HUES48 (cell line): Measurements from ENCODE around the gene DCST2.

Experiments used
- H3K27ac ChIP-seq: one replicate; pipeline ENCODE4 v1.7.0; 2013; ENCODE audit warnings: low read depth, low read length, inconsistent platforms
- H3K27me3 ChIP-seq: 2 replicates; pipeline ENCODE4 v1.6.1; 2013; ENCODE audit warnings: mild to moderate bottlenecking, low read length; ENCODE audit not compliant: control insufficient read depth, insufficient read depth
- H3K36me3 ChIP-seq: 2 replicates; pipeline ENCODE4 v1.6.1; 2013; ENCODE audit warnings: low read length; ENCODE audit not compliant: control insufficient read depth, insufficient read depth
- H3K4me1 ChIP-seq: 2 replicates; pipeline ENCODE4 v1.6.1; 2013; ENCODE audit warnings: mild to moderate bottlenecking, low read length; ENCODE audit not compliant: control insufficient read depth, insufficient read depth
- H3K4me3 ChIP-seq: 2 replicates; pipeline ENCODE4 v1.5.1; 2013; ENCODE audit warnings: mild to moderate bottlenecking, low read depth, low read length
- H3K9ac ChIP-seq: 2 replicates; pipeline ENCODE4 v1.6.1; 2013; ENCODE audit warnings: mild to moderate bottlenecking, low read depth, low read length, moderate library complexity
- H3K9me3 ChIP-seq: 2 replicates; pipeline ENCODE4 v1.6.1; 2013; ENCODE audit warnings: low read length; ENCODE audit not compliant: control insufficient read depth, insufficient read depth

DCST2 gene

GRCh38 chr1:155066777-155067176 is 33.2 kb upstream of the DCST2 start:
- Histone ChIP-seq H3K9ac (no peak overlapping the region), H3K9me3 (no peaks in the 10 kb centered on the region), H3K27me3 (peaks cover 14% of the 10 kb centered on the region; the same call in 1 of the 2 replicates), H3K27ac (no peak overlapping the region), H3K36me3 (peaks cover 25% of the 10 kb centered on the region), H3K4me3 (no peak overlapping the region), H3K4me1 (peaks cover 18% of the 10 kb centered on the region)

GRCh38 chr1:155064832-155065429 is 31.4 kb upstream of the DCST2 start:
- Histone ChIP-seq H3K9ac (no peak overlapping the region), H3K27ac (peak overlapping the region; percentile 64), H3K36me3 (peaks cover 25% of the 10 kb centered on the region), H3K4me3 (peak overlapping the region; percentile 94), H3K9me3 (no peaks in the 10 kb centered on the region), H3K27me3 (peaks cover 5% of the 10 kb centered on the region; the same call in 1 of the 2 replicates), H3K4me1 (peaks cover 16% of the 10 kb centered on the region)

- Histone ChIP-seq H3K9ac (peak overlapping the region; percentile 77), H3K4me3 (peak overlapping the region; percentile 94), H3K36me3 (peaks cover 22% of the 10 kb centered on the region), H3K27me3 (peaks cover 5% of the 10 kb centered on the region; the same call in 1 of the 2 replicates), H3K4me1 (peaks cover 16% of the 10 kb centered on the region), H3K27ac (peak overlapping the region; percentile 95), H3K9me3 (no peaks in the 10 kb centered on the region)
These were observed 30.7 kb upstream of the DCST2 start for GRCh38 chr1:155064111-155064831.

GRCh38 chr1:155063550-155064110 is 30.0 kb upstream of the DCST2 start, which contains the start of gene EFNA4:
Gene EFNA4, plus strand, starts transcription at chr1:155063740. Its CDS starts 84 bp downstream, at chr1:155063824.
- H3K36me3 ChIP-seq: peaks cover 16% of the 10 kb centered on the region
- peaks cover 16% of the 10 kb centered on the region for H3K4me1 ChIP-seq
- H3K27ac ChIP-seq: peak within 1 kb of the TSS; percentile 95
- H3K9ac ChIP-seq: peak within 1 kb of the TSS; percentile 77
- peak within 1 kb of the TSS; percentile 94 for H3K4me3 ChIP-seq
- peaks cover 5% of the 10 kb centered on the region; the same call in 1 of the 2 replicates for H3K27me3 ChIP-seq
- no peaks in the 10 kb centered on the region for H3K9me3 ChIP-seq

- Histone ChIP-seq H3K9me3 (no peaks in the 10 kb centered on the region), H3K4me3 (peak overlapping the region; percentile 94), H3K27me3 (peaks cover 5% of the 10 kb centered on the region; the same call in 1 of the 2 replicates), H3K36me3 (peaks cover 15% of the 10 kb centered on the region), H3K4me1 (peaks cover 16% of the 10 kb centered on the region), H3K27ac (peak overlapping the region; percentile 20), H3K9ac (no peak overlapping the region)
These were observed 29.3 kb upstream of the DCST2 start for GRCh38 chr1:155062702-155063411.

GRCh38 chr1:155062151-155062686 is 28.6 kb upstream of the DCST2 start:
- Histone ChIP-seq H3K4me3 (peak overlapping the region; percentile 94), H3K36me3 (peaks cover 17% of the 10 kb centered on the region; the same call in 1 of the 2 replicates), H3K4me1 (peaks cover 16% of the 10 kb centered on the region), H3K27me3 (peaks cover 5% of the 10 kb centered on the region; the same call in 1 of the 2 replicates), H3K9me3 (no peaks in the 10 kb centered on the region), H3K9ac (no peak overlapping the region), H3K27ac (peak overlapping the region; percentile 20)

- Histone ChIP-seq H3K4me3 (peak overlapping the region; percentile 43; the same call in 1 of the 2 replicates), H3K4me1 (peaks cover 16% of the 10 kb centered on the region), H3K27ac (no peak overlapping the region), H3K36me3 (peaks cover 13% of the 10 kb centered on the region; the same call in 1 of the 2 replicates), H3K27me3 (peaks cover 5% of the 10 kb centered on the region; the same call in 1 of the 2 replicates), H3K9me3 (no peaks in the 10 kb centered on the region), H3K9ac (no peak overlapping the region)
These were observed 28.0 kb upstream of the DCST2 start for GRCh38 chr1:155061381-155062150.

- peaks cover 13% of the 10 kb centered on the region; the same call in 1 of the 2 replicates for H3K36me3 ChIP-seq
- no peak overlapping the region for H3K27ac ChIP-seq
- no peak overlapping the region for H3K9ac ChIP-seq
- H3K27me3 ChIP-seq: peaks cover 5% of the 10 kb centered on the region; the same call in 1 of the 2 replicates
- H3K4me1 ChIP-seq: peaks cover 16% of the 10 kb centered on the region
- no peak overlapping the region for H3K4me3 ChIP-seq
- H3K9me3 ChIP-seq: no peaks in the 10 kb centered on the region
These were observed 27.2 kb upstream of the DCST2 start for GRCh38 chr1:155060736-155061135.

- H3K27ac ChIP-seq: no peak overlapping the region
These were observed 24.2 kb upstream of the DCST2 start for GRCh38 chr1:155057788-155058211.

GRCh38 chr1:155057104-155057503 is 23.5 kb upstream of the DCST2 start:
- Histone ChIP-seq H3K4me3 (no peak overlapping the region), H3K4me1 (peaks cover 5% of the 10 kb centered on the region; the same call in 1 of the 2 replicates), H3K9ac (no peak overlapping the region), H3K36me3 (peaks cover 13% of the 10 kb centered on the region; the same call in 1 of the 2 replicates), H3K27ac (no peak overlapping the region), H3K9me3 (no peaks in the 10 kb centered on the region), H3K27me3 (peaks cover 8% of the 10 kb centered on the region)

More at GRCh38 chr1:155057788-155058211, 24.2 kb upstream of the DCST2 start:
- Histone ChIP-seq H3K4me1 (peaks cover 5% of the 10 kb centered on the region; the same call in 1 of the 2 replicates), H3K9ac (no peak overlapping the region), H3K9me3 (no peaks in the 10 kb centered on the region), H3K36me3 (peaks cover 13% of the 10 kb centered on the region; the same call in 1 of the 2 replicates), H3K27me3 (peaks cover 2% of the 10 kb centered on the region), H3K4me3 (no peak overlapping the region)
